Left renal cortex interstitium (tissue), 4 donors: ENCODE results near the gene SLCO2A1. TPM values are rescaled to one million over a fixed set of nuclear protein-coding genes. Genes with fewer than 3 reads are reported as not detected.

Source experiments
- DNase-seq, 4 donors: peaks; one replicate each; pipeline ENCODE4 v3.0.0-alpha.2; 2013; ENCODE audit warnings: low read depth in 4 of 4, low spot score in 2 of 4, missing footprints in 1 of 4
- polyA plus RNA-seq, 4 donors: library from polyadenylated mRNA; unstranded; fragments of 120-200 nt; gene quantifications; one replicate each; pipeline ENCODE4 v1.2.1, GENCODE V29; 2013; ENCODE audit not compliant: insufficient read length in 4 of 4

Gene SLCO2A1
- polyA plus RNA-seq, 4 donors: 16.8 to 21.6 (median 17.9) TPM

GRCh38 chr3:134061401-134061800 is 31.7 kb upstream of the SLCO2A1 start:
- DNase-seq: no peak

GRCh38 chr3:134060561-134061385 is 31.0 kb upstream of the SLCO2A1 start:
- DNase-seq: no peak

GRCh38 chr3:134059671-134060560 is 30.2 kb upstream of the SLCO2A1 start:
- no peak for DNase-seq

- no peak for DNase-seq
Observed at GRCh38 chr3:134059035-134059601, 29.4 kb upstream of the SLCO2A1 start.

- no peak for DNase-seq
Observed at GRCh38 chr3:134057654-134058110, 28.0 kb upstream of the SLCO2A1 start.

GRCh38 chr3:134057006-134057653 is 27.4 kb upstream of the SLCO2A1 start:
- DNase-seq: no peak

GRCh38 chr3:134056464-134056891 is 26.8 kb upstream of the SLCO2A1 start:
- DNase-seq: no peak

GRCh38 chr3:134055661-134056060 is 25.9 kb upstream of the SLCO2A1 start:
- no peak for DNase-seq

- DNase-seq: no peak
Observed at GRCh38 chr3:134054881-134055280, 25.2 kb upstream of the SLCO2A1 start.

GRCh38 chr3:134054231-134054630 is 24.5 kb upstream of the SLCO2A1 start:
- DNase-seq: no peak

GRCh38 chr3:134052370-134052769 is 22.6 kb upstream of the SLCO2A1 start:
- DNase-seq: no peak

GRCh38 chr3:134049676-134050075 is 20.0 kb upstream of the SLCO2A1 start:
- DNase-seq: no peak

- no peak for DNase-seq
Observed at GRCh38 chr3:134048278-134048996, 18.7 kb upstream of the SLCO2A1 start.

- no peak for DNase-seq
Observed at GRCh38 chr3:134044459-134044858, 14.7 kb upstream of the SLCO2A1 start.

GRCh38 chr3:134040066-134040465 is 10.3 kb upstream of the SLCO2A1 start:
- DNase-seq: no peak

GRCh38 chr3:134039161-134039862 is 9.6 kb upstream of the SLCO2A1 start:
- DNase-seq: no peak

- no peak for DNase-seq
Observed at GRCh38 chr3:134038716-134039115, 9.0 kb upstream of the SLCO2A1 start.

- no peak for DNase-seq
Observed at GRCh38 chr3:134038071-134038491, 8.4 kb upstream of the SLCO2A1 start.

GRCh38 chr3:134037168-134037567 is 7.4 kb upstream of the SLCO2A1 start:
- no peak for DNase-seq
